Peyer's patch (tissue), 4 donors: ENCODE data around the gene COMMD6.

Experiments used
- CTCF ChIP-seq, 6 experiments: fragments of 450-650 bp in 4 of 6; fragments of 200-600 bp in 2 of 6; sonication (generic) in 1 of 6; IDR thresholded peaks; one replicate each; pipeline ENCODE4 v1.5.1; 2017 to 2019; ENCODE audit warnings: antibody characterized with exemption in 6 of 6, mild to moderate bottlenecking in 3 of 6, moderate library complexity in 1 of 6
- POLR2A ChIP-seq, 2 donors: fragments of 450-650 bp; IDR thresholded peaks; one replicate each; pipeline ENCODE4 v1.5.1; 2017; ENCODE audit warnings: antibody characterized with exemption in 2 of 2, mild to moderate bottlenecking in 2 of 2, moderate library complexity in 2 of 2

DNA sequence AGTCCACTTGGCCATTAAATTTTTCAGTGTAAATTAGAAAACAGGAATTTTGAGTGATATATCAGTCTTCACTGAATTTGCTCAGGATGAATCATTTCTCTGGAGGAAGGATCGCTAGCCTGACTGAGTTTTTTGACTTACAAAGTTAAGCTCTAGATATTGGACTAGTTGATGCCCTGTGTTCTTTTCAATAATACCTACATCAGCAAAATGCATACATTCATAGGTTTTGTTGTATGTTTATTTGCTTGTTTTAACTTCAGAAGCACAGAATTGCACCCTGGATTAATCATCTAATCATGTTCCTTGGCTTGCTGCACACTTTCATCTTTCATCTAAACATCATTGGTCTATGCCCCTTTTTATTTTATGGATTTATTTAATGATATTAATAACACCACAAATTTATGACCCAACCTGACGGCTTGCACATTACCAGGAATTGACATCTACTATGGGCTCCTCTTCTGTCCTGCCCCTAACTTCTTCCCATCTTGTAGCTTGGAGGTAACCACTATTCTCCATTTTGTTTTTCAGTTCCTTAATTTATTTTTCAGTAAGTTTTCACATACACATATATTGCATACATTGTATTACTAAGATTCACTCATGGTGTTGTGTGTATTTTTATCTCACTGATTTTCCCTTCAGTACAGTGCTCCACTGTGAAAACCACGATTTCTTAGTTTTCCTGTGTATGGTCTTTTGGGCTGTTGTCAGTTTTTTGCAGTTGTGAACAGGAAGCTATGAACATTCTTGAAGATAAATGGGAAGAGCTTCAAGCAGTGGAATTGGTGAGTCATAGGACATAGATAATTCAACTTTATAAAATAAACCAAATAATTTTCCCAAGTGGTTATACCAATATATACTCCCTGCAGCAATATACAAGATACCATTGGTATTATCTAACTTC, 23.3 kb downstream of the COMMD6 start:
- TF ChIP-seq POLR2A (IDR thresholded peaks at IDR 0.05): no peak
- no peak for TF ChIP-seq CTCF (IDR thresholded peaks at IDR 0.05)
